Lower lobe of right lung (tissue), 2 donors: ENCODE results near the gene NRG2. TPM values are rescaled to one million over a fixed set of nuclear protein-coding genes. Genes with fewer than 3 reads are reported as not detected.

Experiments
- ATAC-seq, 2 donors: fragments of 200-7000 bp; cut with Tn5 transposase; one replicate each; pipeline ENCODE4 v1.9.1; 2020 to 2022; ENCODE audit warnings: mild to moderate bottlenecking in 2 of 2, moderate library complexity in 2 of 2
- DNase-seq: peaks from one replicate; pipeline ENCODE4 v3.0.0-alpha.2; 2020
- H3K27ac ChIP-seq: fragments of 200-600 bp; one replicate; pipeline ENCODE4 v1.8.0; 2022
- H3K27me3 ChIP-seq: fragments of 200-600 bp; one replicate; pipeline ENCODE4 v1.8.0; 2022; ENCODE audit warnings: low read depth
- H3K36me3 ChIP-seq: fragments of 200-600 bp; one replicate; pipeline ENCODE4 v1.8.0; 2022; ENCODE audit warnings: mild to moderate bottlenecking
- H3K4me1 ChIP-seq: fragments of 200-600 bp; one replicate; pipeline ENCODE4 v1.8.0; 2022
- H3K4me3 ChIP-seq: fragments of 200-600 bp; one replicate; pipeline ENCODE4 v1.8.0; 2022; ENCODE audit warnings: mild to moderate bottlenecking
- H3K9me3 ChIP-seq: fragments of 200-600 bp; one replicate; pipeline ENCODE4 v1.8.0; 2022
- CTCF ChIP-seq: fragments of 200-600 bp; IDR thresholded peaks from one replicate; pipeline ENCODE4 v1.8.0; 2022; ENCODE audit warnings: antibody characterized with exemption, mild to moderate bottlenecking
- intact Hi-C: fragments of 100-400 bp; cut with DNase I; formaldehyde crosslinking; loops from one replicate; pipeline ENCODE4 v1.11.0; 2022
- total RNA-seq: library from RNA; stranded (reverse); fragmentation: NEBNext Ultra II Directional; extraction: Animal tissue kit (Norgen Biotek cat#: 25700); gene quantifications from one replicate; pipeline ENCODE4 v1.2.1, GENCODE V29; 2021
- donor health status: DM: no; HTN: yes; CAD: no; lungs with severe emphysema.

The NRG2 gene
- total RNA-seq, 1 donor from 2014 or later = 1.6 TPM

GRCh38 chr5:140037012-140037411, 6.1 kb downstream of the NRG2 start:
- no peak for TF ChIP-seq CTCF
- DNase-seq (no peak), ATAC-seq (no peak)
- no peaks in the 10 kb centered on the region for H3K36me3 ChIP-seq
- H3K4me3 ChIP-seq = no peak overlapping the region
- H3K4me1 ChIP-seq = peaks cover 26% of the 10 kb centered on the region
- H3K27me3 ChIP-seq = no peaks in the 10 kb centered on the region
- intact Hi-C loops = no loop called here
- H3K9me3 ChIP-seq = no peaks in the 10 kb centered on the region
- H3K27ac ChIP-seq = no peak overlapping the region

GRCh38 chr5:140035881-140036280, 7.2 kb downstream of the NRG2 start:
- Histone ChIP-seq H3K27me3 (no peaks in the 10 kb centered on the region), H3K4me3 (no peak overlapping the region), H3K9me3 (no peaks in the 10 kb centered on the region), H3K27ac (no peak overlapping the region), H3K36me3 (no peaks in the 10 kb centered on the region), H3K4me1 (peaks cover 18% of the 10 kb centered on the region)
- intact Hi-C loops = no loop called here
- ATAC-seq (no peak), DNase-seq (no peak)
- TF ChIP-seq CTCF = no peak

GRCh38 chr5:140033037-140033760, 9.9 kb downstream of the NRG2 start:
- ATAC-seq (no peak), DNase-seq (no peak)
- no peaks in the 10 kb centered on the region for H3K27me3 ChIP-seq
- H3K4me1 ChIP-seq = peaks cover under 1% of the 10 kb centered on the region
- no peaks in the 10 kb centered on the region for H3K9me3 ChIP-seq
- no peak overlapping the region for H3K4me3 ChIP-seq
- H3K27ac ChIP-seq = no peak overlapping the region
- intact Hi-C loops = no loop called here
- no peak for TF ChIP-seq CTCF
- no peaks in the 10 kb centered on the region for H3K36me3 ChIP-seq

GRCh38 chr5:140032296-140032695, 10.8 kb downstream of the NRG2 start:
- Histone ChIP-seq H3K4me1 (no peaks in the 10 kb centered on the region), H3K4me3 (no peak overlapping the region), H3K9me3 (no peaks in the 10 kb centered on the region), H3K27ac (no peak overlapping the region), H3K36me3 (no peaks in the 10 kb centered on the region), H3K27me3 (no peaks in the 10 kb centered on the region)
- intact Hi-C loops = no loop called here
- ATAC-seq (no peak), DNase-seq (no peak)
- no peak for TF ChIP-seq CTCF

GRCh38 chr5:140027807-140028206, 15.3 kb downstream of the NRG2 start:
- Histone ChIP-seq H3K4me3 (no peak overlapping the region), H3K9me3 (no peaks in the 10 kb centered on the region), H3K27me3 (no peaks in the 10 kb centered on the region), H3K4me1 (no peaks in the 10 kb centered on the region), H3K27ac (no peak overlapping the region), H3K36me3 (no peaks in the 10 kb centered on the region)
- ATAC-seq = no peak
- intact Hi-C loops = no loop called here
- TF ChIP-seq CTCF = no peak
- no peak for DNase-seq
